AG04450 (cell line): ENCODE measurements around the gene S100Z. TPM values are rescaled to one million over a fixed set of nuclear protein-coding genes. Genes with fewer than 3 reads are reported as not detected.
"Not testable (repeated sequence)": the region's sequence is repeated elsewhere in the genome, so short reads cannot be mapped to it uniquely, and the experiment has no call there.

Source experiments
- CTCF ChIA-PET: fragments of 300-600, 350-600 bp; formaldehyde crosslinking; extraction: SDS; loops from one replicate; lab custom pipeline; 2022; ENCODE audit warnings: antibody characterized with exemption, inconsistent platforms; lab: Charles Lee
- POLR2A ChIA-PET: fragments of 350-600 bp; formaldehyde crosslinking; extraction: SDS; loops from one replicate; lab custom pipeline; 2021; ENCODE audit warnings: antibody characterized with exemption, inconsistent platforms; lab: Yijun Ruan, JAX
- DNase-seq: peaks from one replicate; pipeline ENCODE4 v3.0.0-alpha.2; 2011; ENCODE audit warnings: low read depth, low spot score
- H3K27ac ChIP-seq: one replicate; pipeline ENCODE4 v1.5.1; 2012; ENCODE audit warnings: low read depth, low read length, control low read depth
- H3K27me3 ChIP-seq: one replicate; pipeline ENCODE4 v1.6.0; 2012; ENCODE audit warnings: low read length; ENCODE audit not compliant: control insufficient read depth, insufficient read depth
- H3K4me3 ChIP-seq: 2 replicates; pipeline ENCODE4 v1.5.1; 2011; ENCODE audit warnings: mild to moderate bottlenecking, low read depth, low read length, control low read depth
- H3K9me3 ChIP-seq: 2 replicates; pipeline ENCODE4 v1.5.1; 2012; ENCODE audit warnings: low read length; ENCODE audit not compliant: control insufficient read depth, insufficient read depth
- polyA plus RNA-seq: library from polyadenylated mRNA; depleted of rRNA; stranded (reverse); fragments of >200 nt; gene quantifications from 2 replicates; pipeline ENCODE4 v1.2.3, GENCODE V29; 2011
- TF ChIP-seq, protein P1 (sequence below): IDR thresholded peaks from 2 replicates; pipeline ENCODE4 v1.5.1; 2011; ENCODE audit warnings: low read depth, low read length, control low read depth, inconsistent platforms

The S100Z gene
- polyA plus RNA-seq, 1 experiment = not detected

DNA sequence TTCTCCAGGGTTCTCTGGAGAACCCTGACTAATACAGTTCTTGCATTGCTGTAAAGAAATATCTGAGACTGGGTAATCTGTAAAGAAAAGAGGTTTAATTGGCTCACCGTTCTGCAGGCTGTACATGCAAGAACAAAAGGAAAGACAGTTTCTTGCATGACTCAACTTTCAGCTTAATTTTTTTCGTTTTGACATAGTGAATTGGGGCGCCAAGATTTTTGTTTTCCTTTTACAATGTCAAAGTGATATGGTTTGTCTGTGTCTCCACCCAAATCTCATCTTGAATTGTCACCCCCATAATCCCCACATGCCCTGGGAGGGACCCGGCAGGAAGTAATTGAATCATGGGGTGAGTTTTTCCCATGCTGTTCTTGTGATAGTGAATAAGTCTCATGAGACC lies 91.2 kb downstream of the S100Z start:
- DNase-seq = no peak

DNA sequence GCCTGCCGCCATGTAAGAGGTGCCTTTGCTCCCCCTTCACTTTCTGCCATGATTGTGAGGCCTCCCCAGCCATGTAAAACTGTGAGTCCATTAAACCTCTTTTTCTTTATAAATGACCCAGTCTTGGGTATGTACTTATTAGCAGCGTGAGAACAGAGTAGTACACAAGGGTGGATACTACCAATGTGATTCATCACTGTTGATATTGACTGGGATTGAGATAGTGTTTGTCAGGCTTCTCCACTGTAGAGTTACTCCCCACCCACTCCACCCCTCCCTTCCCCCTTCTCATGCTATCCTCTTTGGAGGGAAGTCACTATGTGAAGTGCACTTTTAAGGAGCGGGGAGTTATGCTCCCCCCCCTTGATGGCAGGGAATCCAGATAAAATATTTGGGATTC lies 91.6 kb downstream of the S100Z start:
- no peak overlapping the region for H3K27ac ChIP-seq
- no peaks in the 10 kb centered on the region for H3K9me3 ChIP-seq
- no peak overlapping the region for H3K4me3 ChIP-seq
- H3K27me3 ChIP-seq = peaks cover 3% of the 10 kb centered on the region
- TF ChIP-seq, protein P1, sequence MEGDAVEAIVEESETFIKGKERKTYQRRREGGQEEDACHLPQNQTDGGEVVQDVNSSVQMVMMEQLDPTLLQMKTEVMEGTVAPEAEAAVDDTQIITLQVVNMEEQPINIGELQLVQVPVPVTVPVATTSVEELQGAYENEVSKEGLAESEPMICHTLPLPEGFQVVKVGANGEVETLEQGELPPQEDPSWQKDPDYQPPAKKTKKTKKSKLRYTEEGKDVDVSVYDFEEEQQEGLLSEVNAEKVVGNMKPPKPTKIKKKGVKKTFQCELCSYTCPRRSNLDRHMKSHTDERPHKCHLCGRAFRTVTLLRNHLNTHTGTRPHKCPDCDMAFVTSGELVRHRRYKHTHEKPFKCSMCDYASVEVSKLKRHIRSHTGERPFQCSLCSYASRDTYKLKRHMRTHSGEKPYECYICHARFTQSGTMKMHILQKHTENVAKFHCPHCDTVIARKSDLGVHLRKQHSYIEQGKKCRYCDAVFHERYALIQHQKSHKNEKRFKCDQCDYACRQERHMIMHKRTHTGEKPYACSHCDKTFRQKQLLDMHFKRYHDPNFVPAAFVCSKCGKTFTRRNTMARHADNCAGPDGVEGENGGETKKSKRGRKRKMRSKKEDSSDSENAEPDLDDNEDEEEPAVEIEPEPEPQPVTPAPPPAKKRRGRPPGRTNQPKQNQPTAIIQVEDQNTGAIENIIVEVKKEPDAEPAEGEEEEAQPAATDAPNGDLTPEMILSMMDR = no peak
- POLR2A ChIA-PET = no interaction called here
- CTCF ChIA-PET = no interaction called here
- DNase-seq = no peak

More for the DNA sequence above, 91.2 kb downstream of the S100Z start:
- Histone ChIP-seq H3K9me3 (no peaks in the 10 kb centered on the region), H3K4me3 (no peak overlapping the region), H3K27ac (no peak overlapping the region), H3K27me3 (peaks cover 3% of the 10 kb centered on the region)
- TF ChIP-seq, protein P1 = no peak
- CTCF ChIA-PET = no interaction called here
- POLR2A ChIA-PET = no interaction called here

DNA sequence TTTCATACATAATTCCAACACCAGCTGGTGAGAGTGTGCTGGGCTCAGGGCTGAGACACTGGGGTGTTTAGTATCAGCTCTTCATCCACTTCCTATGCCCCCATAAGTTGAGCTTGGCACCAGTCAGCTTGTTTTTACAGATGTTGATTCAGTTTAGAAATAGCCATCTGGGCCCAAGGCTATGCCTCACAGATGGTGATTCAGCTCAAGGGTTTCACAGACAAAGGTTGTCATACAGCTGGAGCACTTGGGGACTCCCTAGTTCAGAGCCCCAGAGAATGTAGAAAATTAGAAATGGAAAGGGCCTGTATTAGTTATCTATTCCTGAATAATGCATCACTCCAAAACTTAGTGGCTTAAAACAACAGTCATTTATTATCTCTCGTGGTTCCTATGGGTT lies 92.8 kb downstream of the S100Z start:
- H3K27ac ChIP-seq = no peak overlapping the region
- ChIA-PET POLR2A (interaction anchor here (0.7 kb wide), 1 partner anchor 68 kb away, joined by 6 read pairs; no protein-coding TSS in a partner anchor), CTCF (no interaction called here)
- no peak overlapping the region for H3K4me3 ChIP-seq
- H3K9me3 ChIP-seq = no peaks in the 10 kb centered on the region
- DNase-seq = peak; percentile 6
- peaks cover 3% of the 10 kb centered on the region for H3K27me3 ChIP-seq
- TF ChIP-seq, protein P1 = no peak

DNA sequence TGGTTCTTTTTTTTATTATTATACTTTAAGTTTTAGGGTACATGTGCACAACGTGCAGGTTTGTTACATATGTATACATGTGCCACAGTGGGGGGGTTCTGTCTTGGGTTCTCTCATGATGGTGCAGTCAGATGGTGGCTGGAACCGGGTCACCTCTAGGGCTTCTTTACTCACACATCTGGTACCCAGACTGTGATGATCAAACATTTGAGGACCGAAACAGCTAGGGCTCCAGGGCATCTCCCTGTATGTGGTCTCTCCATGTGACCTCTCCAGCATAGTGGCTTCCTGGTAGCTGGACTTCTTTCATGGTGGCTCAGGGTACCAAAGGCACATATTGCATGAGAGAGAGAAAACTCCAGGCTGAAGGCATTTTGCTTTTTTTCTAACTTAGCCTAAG lies 93.2 kb downstream of the S100Z start:
- CTCF ChIA-PET = no interaction called here
- Histone ChIP-seq H3K27ac (no peak overlapping the region), H3K27me3 (peaks cover 3% of the 10 kb centered on the region), H3K9me3 (no peaks in the 10 kb centered on the region), H3K4me3 (no peak overlapping the region)
- TF ChIP-seq, protein P1 = no peak
- DNase-seq = no peak
- POLR2A ChIA-PET = interaction anchor here (0.7 kb wide), 1 partner anchor 68 kb away, joined by 6 read pairs; no protein-coding TSS in a partner anchor

DNA sequence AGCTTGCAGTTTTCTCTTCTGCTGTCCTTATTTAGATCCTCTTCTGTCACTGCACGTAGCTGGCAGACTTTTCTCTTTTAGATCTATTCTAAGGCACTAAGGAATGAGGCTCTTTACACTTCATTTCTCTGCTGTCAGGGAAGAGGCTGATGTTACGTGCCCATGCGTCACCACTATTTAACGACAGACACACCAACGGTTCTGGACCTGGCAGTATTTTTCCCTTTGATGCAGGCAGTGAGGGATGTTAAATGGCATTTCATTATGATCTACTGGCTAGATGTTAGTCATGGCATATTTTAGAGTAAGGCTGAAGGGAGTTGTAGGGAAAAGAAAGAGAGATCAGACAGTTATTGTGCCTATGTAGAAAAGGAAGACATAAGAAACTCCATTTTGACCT lies 94.8 kb downstream of the S100Z start:
- POLR2A ChIA-PET = no interaction called here
- no peak overlapping the region for H3K27ac ChIP-seq
- CTCF ChIA-PET = no interaction called here
- H3K27me3 ChIP-seq = peaks cover 3% of the 10 kb centered on the region
- TF ChIP-seq, protein P1 = no peak
- no peaks in the 10 kb centered on the region for H3K9me3 ChIP-seq
- H3K4me3 ChIP-seq = no peak overlapping the region
- DNase-seq = no peak

DNA sequence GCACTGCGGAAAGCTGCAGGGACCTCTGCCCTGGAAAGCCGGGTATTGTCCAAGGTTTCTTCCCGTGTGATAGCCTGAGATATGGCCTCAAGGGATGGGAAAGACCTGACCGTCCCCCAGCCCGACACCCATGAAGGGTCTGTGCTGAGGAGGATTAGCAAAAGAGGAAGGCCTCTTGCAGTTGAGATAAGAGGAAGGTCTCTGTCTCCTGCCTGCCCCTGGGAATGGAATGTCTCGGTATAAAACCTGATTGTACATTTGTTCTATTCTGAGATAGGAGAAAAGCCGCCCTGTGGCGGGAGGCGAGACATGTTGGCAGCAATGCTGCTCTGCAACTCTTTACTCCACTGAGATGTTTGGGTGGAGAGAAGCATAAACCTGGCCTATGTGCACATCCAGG lies 95.4 kb downstream of the S100Z start:
- CTCF ChIA-PET, POLR2A ChIA-PET, DNase-seq, H3K4me3 ChIP-seq, H3K9me3 ChIP-seq, H3K27ac ChIP-seq, H3K27me3 ChIP-seq: not testable (repeated sequence)
